Keratinocyte (primary cell): ENCODE measurements around the gene DIP2C. TPM values are rescaled to one million over a fixed set of nuclear protein-coding genes. Genes with fewer than 3 reads are reported as not detected.
"Not testable (repeated sequence)": the region's sequence is repeated elsewhere in the genome, so short reads cannot be mapped to it uniquely, and the experiment has no call there.

ENCODE experiments used
- DNase-seq: peaks from one replicate; pipeline ENCODE4 v3.0.0-alpha.2; 2011; ENCODE audit warnings: low read depth, missing footprints, low spot score
- FAIRE-seq: peaks from 2 replicates; lab custom pipeline; 2011; peaks lifted over from hg19 to GRCh38; lab: Jason Lieb, UNC
- H2AFZ ChIP-seq: 2 replicates; pipeline ENCODE4 v1.6.0; 2012; ENCODE audit warnings: low read length, control low read depth, inconsistent platforms; ENCODE audit not compliant: control insufficient read depth
- H3K27ac ChIP-seq: 2 replicates; pipeline ENCODE4 v1.5.1; 2011; ENCODE audit warnings: low read length; ENCODE audit not compliant: control insufficient read depth, insufficient read depth
- H3K27me3 ChIP-seq: 3 replicates; pipeline ENCODE4 v1.6.0; 2011; ENCODE audit warnings: low read length; ENCODE audit not compliant: control insufficient read depth, insufficient read depth; ENCODE audit errors: extremely low read depth
- H3K36me3 ChIP-seq, 2 experiments: 2 replicates in 1 of 2; 3 replicates in 1 of 2; pipeline ENCODE4 v1.5.1; 2011; ENCODE audit warnings: low read length in 2 of 2, mild to moderate bottlenecking in 1 of 2; ENCODE audit not compliant: control insufficient read depth in 2 of 2, insufficient read depth in 2 of 2; ENCODE audit errors: extremely low read depth in 1 of 2
- H3K4me1 ChIP-seq: 3 replicates; pipeline ENCODE4 v1.5.1; 2011; ENCODE audit warnings: low read length; ENCODE audit not compliant: control insufficient read depth, insufficient read depth; ENCODE audit errors: extremely low read depth
- H3K4me2 ChIP-seq: 3 replicates; pipeline ENCODE4 v1.6.0; 2011; ENCODE audit warnings: low read depth, low read length; ENCODE audit not compliant: control insufficient read depth, insufficient read depth; ENCODE audit errors: extremely low read depth
- H3K4me3 ChIP-seq, 3 experiments: fragments of 200-600 bp in 1 of 3; sonication (generic) in 1 of 3; 2 replicates in 2 of 3; 3 replicates in 1 of 3; pipeline ENCODE4 v1.5.1; 2011 to 2016; ENCODE audit warnings: low read length in 3 of 3, mild to moderate bottlenecking in 3 of 3, control low read depth in 2 of 3, inconsistent platforms in 1 of 3, low read depth in 1 of 3, mixed read lengths in 1 of 3, mixed run types in 1 of 3, moderate library complexity in 1 of 3; ENCODE audit not compliant: control insufficient read depth in 2 of 3, insufficient read depth in 2 of 3; ENCODE audit errors: extremely low read depth in 1 of 3
- H3K79me2 ChIP-seq: 2 replicates; pipeline ENCODE4 v1.6.0; 2012; ENCODE audit warnings: low read length; ENCODE audit not compliant: control insufficient read depth, insufficient read depth
- H3K9ac ChIP-seq: 3 replicates; pipeline ENCODE4 v1.6.0; 2011; ENCODE audit warnings: low read length; ENCODE audit not compliant: control insufficient read depth, insufficient read depth; ENCODE audit errors: extremely low read depth
- H3K9me1 ChIP-seq: 3 replicates; pipeline ENCODE4 v1.6.0; 2011; ENCODE audit warnings: low read length; ENCODE audit not compliant: control insufficient read depth, insufficient read depth; ENCODE audit errors: extremely low read depth
- H3K9me3 ChIP-seq: 2 replicates; pipeline ENCODE4 v1.5.1; 2012; ENCODE audit warnings: low read depth, low read length; ENCODE audit not compliant: control insufficient read depth
- H4K20me1 ChIP-seq: 3 replicates; pipeline ENCODE4 v1.6.0; 2011; ENCODE audit warnings: low read length; ENCODE audit not compliant: control insufficient read depth, insufficient read depth; ENCODE audit errors: extremely low read depth
- EZH2 ChIP-seq: IDR thresholded peaks from one replicate; pipeline ENCODE4 v1.6.1; 2012; ENCODE audit warnings: inconsistent platforms, mild to moderate bottlenecking, low read length, moderate library complexity
- dilution Hi-C: fragments of 300-500 bp; cut with MboI; formaldehyde crosslinking; loops from one replicate; pipeline ENCODE4 v1.7.0; 2020; ENCODE audit warnings: low sequenced_read_pairs; ENCODE audit not compliant: extremely low pct_ligation_motif_present
- polyA plus RNA-seq, 5 experiments: library from polyadenylated mRNA; depleted of rRNA in 3 of 5; stranded (reverse) in 3 of 5; stranded (forward) in 1 of 5; unstranded in 1 of 5; fragments of >200 nt; gene quantifications; 1 replicate in 1 of 5; 2 replicates in 3 of 5; 3 replicates in 1 of 5; pipeline versions ENCODE4 v1.2.1 to v1.2.3, GENCODE V29; 2011 to 2012; ENCODE audit warnings: missing spikeins in 2 of 5, low read depth in 1 of 5, low replicate concordance in 1 of 5
- TF ChIP-seq, protein P1 (sequence below), 3 experiments: IDR thresholded peaks in 1 of 3; conservative IDR thresholded peaks in 1 of 3; optimal IDR thresholded peaks in 1 of 3; 2 replicates in 2 of 3; 3 replicates in 1 of 3; pipeline versions ENCODE3 to v1.5.1; 2011; ENCODE audit warnings: low read length in 3 of 3, mild to moderate bottlenecking in 3 of 3, moderate library complexity in 2 of 3, control low read depth in 1 of 3, inconsistent platforms in 1 of 3; ENCODE audit not compliant: insufficient read depth in 2 of 3; ENCODE audit errors: extremely low read depth in 1 of 3

DIP2C gene
- polyA plus RNA-seq, 1 donor (not counting 4 experiments of a cell fraction or from before 2014, with no cell fraction given), result 1.3 TPM

GRCh38 chr10:324593-324992 lies 364.9 kb downstream of the DIP2C start:
- no peak overlapping the region for H2AFZ ChIP-seq
- H3K27ac ChIP-seq, result peak overlapping the region; percentile 71
- H3K9me3 ChIP-seq, result no peaks in the 10 kb centered on the region
- no peak for TF ChIP-seq EZH2
- TF ChIP-seq, protein P1, sequence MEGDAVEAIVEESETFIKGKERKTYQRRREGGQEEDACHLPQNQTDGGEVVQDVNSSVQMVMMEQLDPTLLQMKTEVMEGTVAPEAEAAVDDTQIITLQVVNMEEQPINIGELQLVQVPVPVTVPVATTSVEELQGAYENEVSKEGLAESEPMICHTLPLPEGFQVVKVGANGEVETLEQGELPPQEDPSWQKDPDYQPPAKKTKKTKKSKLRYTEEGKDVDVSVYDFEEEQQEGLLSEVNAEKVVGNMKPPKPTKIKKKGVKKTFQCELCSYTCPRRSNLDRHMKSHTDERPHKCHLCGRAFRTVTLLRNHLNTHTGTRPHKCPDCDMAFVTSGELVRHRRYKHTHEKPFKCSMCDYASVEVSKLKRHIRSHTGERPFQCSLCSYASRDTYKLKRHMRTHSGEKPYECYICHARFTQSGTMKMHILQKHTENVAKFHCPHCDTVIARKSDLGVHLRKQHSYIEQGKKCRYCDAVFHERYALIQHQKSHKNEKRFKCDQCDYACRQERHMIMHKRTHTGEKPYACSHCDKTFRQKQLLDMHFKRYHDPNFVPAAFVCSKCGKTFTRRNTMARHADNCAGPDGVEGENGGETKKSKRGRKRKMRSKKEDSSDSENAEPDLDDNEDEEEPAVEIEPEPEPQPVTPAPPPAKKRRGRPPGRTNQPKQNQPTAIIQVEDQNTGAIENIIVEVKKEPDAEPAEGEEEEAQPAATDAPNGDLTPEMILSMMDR (optimal IDR thresholded peaks at IDR 0.05 in 1 of 3, IDR thresholded peaks at IDR 0.05 in 1 of 3, conservative IDR thresholded peaks at IDR 0.05 in 1 of 3; ENCODE audit: extremely low read depth in 1 of 3, insufficient read depth in 2 of 3, low read length in 3 of 3), result no peak
- no peaks in the 10 kb centered on the region for H3K79me2 ChIP-seq
- H3K36me3 ChIP-seq, result no peaks in the 10 kb centered on the region
- H3K9ac ChIP-seq, result no peak overlapping the region
- H3K4me3 ChIP-seq, result no peak overlapping the region
- no peaks in the 10 kb centered on the region for H4K20me1 ChIP-seq
- no peak overlapping the region for H3K4me2 ChIP-seq
- peaks cover 31% of the 10 kb centered on the region for H3K4me1 ChIP-seq
- H3K9me1 ChIP-seq, result no peaks in the 10 kb centered on the region
- DNase-seq, result no peak
- dilution Hi-C loops, result no loop called here
- FAIRE-seq, result no peak
- H3K27me3 ChIP-seq, result no peaks in the 10 kb centered on the region

- H3K4me1 ChIP-seq, result peaks cover 23% of the 10 kb centered on the region
- dilution Hi-C loops, result no loop called here
- FAIRE-seq (peak; percentile 91), DNase-seq (peak; percentile 71)
- no peaks in the 10 kb centered on the region for H3K36me3 ChIP-seq
- peak overlapping the region; percentile 80 for H2AFZ ChIP-seq
- H3K4me2 ChIP-seq, result peak overlapping the region; percentile 89
- peak overlapping the region; percentile 71 for H3K27ac ChIP-seq
- TF ChIP-seq, protein P1 (optimal IDR thresholded peaks at IDR 0.05 in 1 of 3, IDR thresholded peaks at IDR 0.05 in 1 of 3, conservative IDR thresholded peaks at IDR 0.05 in 1 of 3; ENCODE audit: extremely low read depth in 1 of 3, insufficient read depth in 2 of 3, low read length in 3 of 3), result no peak
- TF ChIP-seq EZH2, result no peak
- H3K9me3 ChIP-seq, result no peaks in the 10 kb centered on the region
- no peaks in the 10 kb centered on the region for H3K27me3 ChIP-seq
- no peaks in the 10 kb centered on the region for H4K20me1 ChIP-seq
- no peaks in the 10 kb centered on the region for H3K79me2 ChIP-seq
- H3K9me1 ChIP-seq, result no peaks in the 10 kb centered on the region
- peak overlapping the region in 2 of 3 experiments; percentile 32 to 59 for H3K4me3 ChIP-seq
- peak overlapping the region; percentile 47 for H3K9ac ChIP-seq
Observed at GRCh38 chr10:323651-324293, 365.7 kb downstream of the DIP2C start.

DNA sequence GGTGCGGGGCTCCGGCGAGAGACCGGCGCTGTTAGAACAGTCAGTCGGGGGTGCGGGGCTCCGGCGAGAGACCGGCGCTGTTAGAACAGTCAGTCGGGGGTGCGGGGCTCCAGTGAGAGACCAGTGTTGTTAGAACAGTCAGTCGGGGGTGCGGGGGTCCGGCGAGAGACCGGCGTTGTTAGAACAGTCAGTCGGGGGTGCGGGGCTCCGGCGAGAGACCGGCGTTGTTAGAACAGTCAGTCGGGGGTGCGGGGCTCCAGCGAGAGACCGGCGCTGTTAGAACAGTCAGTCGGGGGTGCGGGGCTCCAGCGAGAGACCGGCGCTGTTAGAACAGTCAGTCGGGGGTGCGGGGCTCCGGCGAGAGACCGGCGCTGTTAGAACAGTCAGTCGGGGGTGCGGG lies 366.4 kb downstream of the DIP2C start:
- DNase-seq, dilution Hi-C loops, H3K4me3 ChIP-seq, FAIRE-seq, H3K9ac ChIP-seq, H3K4me2 ChIP-seq, H3K9me1 ChIP-seq, H4K20me1 ChIP-seq, H3K9me3 ChIP-seq, H3K27me3 ChIP-seq, H3K79me2 ChIP-seq, H3K27ac ChIP-seq, H2AFZ ChIP-seq, H3K36me3 ChIP-seq: not testable (repeated sequence)
- H3K4me1 ChIP-seq, result peaks cover 16% of the 10 kb centered on the region
